Measurements from ENCODE around the gene PSMD3.

Gene PSMD3

GRCh38 chr17:39962642-39963220, 17.9 kb upstream of the PSMD3 start, which contains the start of gene GSDMA:
GSDMA (plus strand) TSS chr17:39963004; CDS start chr17:39965688, 2,684 bp downstream.
- DNase-seq, result peak; percentile 22

- peak; percentile 31 for DNase-seq
These were observed 16.8 kb upstream of the PSMD3 start for GRCh38 chr17:39963829-39964228.

GRCh38 chr17:39965017-39965699, 15.4 kb upstream of the PSMD3 start:
- no peak for DNase-seq

GRCh38 chr17:39966771-39967170, 13.8 kb upstream of the PSMD3 start:
- DNase-seq, result no peak

- no peak for DNase-seq
These were observed 11.8 kb upstream of the PSMD3 start for GRCh38 chr17:39968761-39969160.

- no peak for DNase-seq
These were observed 11.2 kb upstream of the PSMD3 start for GRCh38 chr17:39969375-39969774.

GRCh38 chr17:39970157-39970692, 10.4 kb upstream of the PSMD3 start:
- DNase-seq, result no peak

GRCh38 chr17:39971076-39971603, 9.5 kb upstream of the PSMD3 start:
- DNase-seq, result no peak

- no peak for DNase-seq
These were observed 8.3 kb upstream of the PSMD3 start for GRCh38 chr17:39972271-39972670.

GRCh38 chr17:39973496-39973895, 7.1 kb upstream of the PSMD3 start:
- DNase-seq, result no peak

GRCh38 chr17:39974433-39974832, 6.2 kb upstream of the PSMD3 start:
- DNase-seq, result no peak

- DNase-seq, result no peak
These were observed 4.8 kb upstream of the PSMD3 start for GRCh38 chr17:39975801-39976200.

- DNase-seq, result no peak
These were observed 1.5 kb upstream of the PSMD3 start for GRCh38 chr17:39979016-39979670.

- DNase-seq, result peak; percentile 16
These were observed 685 bp upstream of the PSMD3 start for GRCh38 chr17:39979893-39980350.

GRCh38 chr17:39981207-39981741, 667 bp downstream of the PSMD3 start:
- DNase-seq, result no peak

GRCh38 chr17:39981766-39982375, 1.3 kb downstream of the PSMD3 start:
- no peak for DNase-seq

GRCh38 chr17:39988206-39988810, 7.7 kb downstream of the PSMD3 start:
- no peak for DNase-seq

- DNase-seq, result no peak
These were observed 13.8 kb downstream of the PSMD3 start for GRCh38 chr17:39994448-39994847.

- no peak for DNase-seq
These were observed 14.8 kb downstream of the PSMD3 start for GRCh38 chr17:39995438-39995837.

- DNase-seq, result no peak
These were observed 15.6 kb downstream of the PSMD3 start for GRCh38 chr17:39996162-39996561.

GRCh38 chr17:39996800-39997199, 16.2 kb downstream of the PSMD3 start:
- DNase-seq, result no peak

GRCh38 chr17:39997543-39997942, 16.9 kb downstream of the PSMD3 start:
- no peak for DNase-seq

All from activated CD4-positive, alpha-beta T cell treated with anti-CD3 and anti-CD28 coated beads for 48 hours (primary cell).